CD4-positive, CD25-positive, alpha-beta regulatory T cell (primary cell): ENCODE measurements around the gene ETHE1. TPM values are rescaled to one million over a fixed set of nuclear protein-coding genes. Genes with fewer than 3 reads are reported as not detected.

Experiments used
- ATAC-seq, 2 donors: fragments of 150-1000 bp; cut with Tn5 transposase; one replicate each; pipeline ENCODE4 v1.10.0; 2021; ENCODE audit warnings: low read depth in 2 of 2, moderate number of reproducible peaks in 2 of 2, moderate library complexity in 1 of 2
- DNase-seq, 3 donors: peaks; one replicate each; pipeline versions ENCODE4 v3.0.0 to v3.0.0-alpha.2; 2012 to 2022; ENCODE audit warnings: mixed read lengths in 1 of 3
- H3K27ac ChIP-seq: one replicate; pipeline ENCODE4 v1.7.0; 2013; ENCODE audit warnings: mild to moderate bottlenecking, low read length; ENCODE audit not compliant: insufficient read depth, poor library complexity, severe bottlenecking
- H3K27me3 ChIP-seq: one replicate; pipeline ENCODE4 v1.7.0; 2013; ENCODE audit warnings: low read length; ENCODE audit not compliant: control insufficient read depth, insufficient read depth
- H3K36me3 ChIP-seq: one replicate; pipeline ENCODE4 v1.7.0; 2013; ENCODE audit warnings: mild to moderate bottlenecking, low read length, moderate library complexity; ENCODE audit not compliant: control insufficient read depth, insufficient read depth
- H3K4me1 ChIP-seq: 2 replicates; pipeline ENCODE4 v1.7.0; 2013; ENCODE audit warnings: mild to moderate bottlenecking, low read length; ENCODE audit not compliant: insufficient read depth, control insufficient read depth, poor library complexity, severe bottlenecking
- H3K4me3 ChIP-seq: one replicate; pipeline ENCODE4 v1.7.0; 2013; ENCODE audit warnings: low read depth, mild to moderate bottlenecking, low read length, moderate library complexity
- H3K9me3 ChIP-seq, 2 experiments: 1 replicate in 1 of 2; 2 replicates in 1 of 2; pipeline ENCODE4 v1.7.0; 2013; ENCODE audit warnings: low read length in 2 of 2, mild to moderate bottlenecking in 1 of 2, moderate library complexity in 1 of 2; ENCODE audit not compliant: control insufficient read depth in 2 of 2
- H3K27ac Mint-ChIP-seq, 3 donors: one replicate each; pipeline ENCODE4 v1.8.0; 2020 to 2022; ENCODE audit warnings: mild to moderate bottlenecking in 3 of 3, mixed read lengths in 3 of 3, moderate library complexity in 2 of 3
- H3K27me3 Mint-ChIP-seq: one replicate; pipeline ENCODE4 v1.8.0; 2022; ENCODE audit warnings: mild to moderate bottlenecking, mixed read lengths
- H3K36me3 Mint-ChIP-seq: one replicate; pipeline ENCODE4 v1.8.0; 2020; ENCODE audit warnings: mixed read lengths
- H3K4me1 Mint-ChIP-seq, 4 donors: one replicate each; pipeline ENCODE4 v1.8.0; 2020 to 2022; ENCODE audit warnings: mixed read lengths in 4 of 4, mild to moderate bottlenecking in 1 of 4
- H3K4me3 Mint-ChIP-seq, 4 donors: one replicate each; pipeline ENCODE4 v1.8.0; 2020 to 2022; ENCODE audit warnings: mild to moderate bottlenecking in 4 of 4, mixed read lengths in 4 of 4, moderate library complexity in 3 of 4
- H3K9me3 Mint-ChIP-seq, 7 donors: one replicate each; pipeline ENCODE4 v1.8.0; 2020 to 2022; ENCODE audit warnings: mixed read lengths in 7 of 7, mild to moderate bottlenecking in 3 of 7, moderate library complexity in 2 of 7
- polyA plus RNA-seq, 4 donors: library from polyadenylated mRNA; unstranded; fragments of 300-500 nt; fragmentation: Illumina TruSeq; gene quantifications; one replicate each; pipeline ENCODE4 v1.2.3, GENCODE V29; 2021
- total RNA-seq: library from RNA; stranded (reverse); gene quantifications from one replicate; pipeline ENCODE4 v1.2.3, GENCODE V29; 2022

ETHE1 gene
- total and polyA plus RNA-seq, 5 donors from 2014 or later: 22.8 to 73.5 (median 56.3) TPM

DNA sequence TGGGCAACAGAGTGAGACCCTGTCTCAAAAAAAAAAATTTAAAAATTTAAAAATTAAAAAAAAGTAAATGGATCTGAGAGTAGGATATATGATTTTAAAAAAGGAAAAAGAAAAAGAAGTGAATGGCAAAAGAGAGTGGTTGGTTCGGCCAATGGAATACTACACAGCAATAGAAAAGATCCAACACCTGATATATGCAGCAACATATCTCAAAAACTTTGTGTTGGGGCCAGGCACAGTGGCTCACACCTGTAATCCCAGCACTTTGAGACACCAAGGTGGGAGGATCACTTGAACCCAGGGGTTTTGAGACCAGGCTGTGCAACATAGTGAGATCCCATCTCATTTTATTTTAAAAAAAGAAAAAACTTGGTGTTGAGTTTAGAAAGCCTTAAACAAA, 60.2 kb downstream of the ETHE1 start:
- Mint-ChIP-seq H3K27ac (peak overlapping the region in 2 of 3 donors; percentile 69 to 96), H3K4me1 (peaks cover 10 to 86% (median 30%) of the 10 kb centered on the region in 4 donors), H3K9me3 (no peaks in the 10 kb centered on the region), H3K27me3 (no peaks in the 10 kb centered on the region), H3K4me3 (peak overlapping the region in 1 of 4 donors; percentile 48), H3K36me3 (no peaks in the 10 kb centered on the region)
- DNase-seq (no peak), ATAC-seq (no peak)
- H3K36me3 ChIP-seq: no peaks in the 10 kb centered on the region
- H3K27me3 ChIP-seq: no peaks in the 10 kb centered on the region
- H3K4me1 ChIP-seq: peaks cover 53% of the 10 kb centered on the region
- no peak overlapping the region for H3K4me3 ChIP-seq
- no peaks in the 10 kb centered on the region for H3K9me3 ChIP-seq
- no peak overlapping the region for H3K27ac ChIP-seq

GRCh38 chr19:43465468-43466120, 61.4 kb downstream of the ETHE1 start, which contains the start of gene LYPD3:
Gene LYPD3 (minus strand): TSS chr19:43465608. CDS start chr19:43465571, 37 bp downstream.
- no peak for DNase-seq
- no peaks in the 10 kb centered on the region for H3K36me3 ChIP-seq
- peaks cover 9% of the 10 kb centered on the region for H3K36me3 Mint-ChIP-seq
- no peaks in the 10 kb centered on the region for H3K27me3 ChIP-seq
- no peaks in the 10 kb centered on the region for H3K27me3 Mint-ChIP-seq
- H3K4me1 ChIP-seq: peaks cover 48% of the 10 kb centered on the region
- H3K9me3 Mint-ChIP-seq: no peaks in the 10 kb centered on the region
- no peak for ATAC-seq
- peak within 1 kb of the TSS; percentile 92 to 96 (median 95) for H3K4me3 Mint-ChIP-seq
- peak within 1 kb of the TSS; percentile 93 for H3K27ac ChIP-seq
- H3K4me3 ChIP-seq: peak within 1 kb of the TSS; percentile 66
- H3K9me3 ChIP-seq: no peaks in the 10 kb centered on the region
- peaks cover 13 to 82% (median 30%) of the 10 kb centered on the region in 4 donors for H3K4me1 Mint-ChIP-seq
- H3K27ac Mint-ChIP-seq: peak within 1 kb of the TSS in 2 of 3 donors; percentile 99 to 100

DNA sequence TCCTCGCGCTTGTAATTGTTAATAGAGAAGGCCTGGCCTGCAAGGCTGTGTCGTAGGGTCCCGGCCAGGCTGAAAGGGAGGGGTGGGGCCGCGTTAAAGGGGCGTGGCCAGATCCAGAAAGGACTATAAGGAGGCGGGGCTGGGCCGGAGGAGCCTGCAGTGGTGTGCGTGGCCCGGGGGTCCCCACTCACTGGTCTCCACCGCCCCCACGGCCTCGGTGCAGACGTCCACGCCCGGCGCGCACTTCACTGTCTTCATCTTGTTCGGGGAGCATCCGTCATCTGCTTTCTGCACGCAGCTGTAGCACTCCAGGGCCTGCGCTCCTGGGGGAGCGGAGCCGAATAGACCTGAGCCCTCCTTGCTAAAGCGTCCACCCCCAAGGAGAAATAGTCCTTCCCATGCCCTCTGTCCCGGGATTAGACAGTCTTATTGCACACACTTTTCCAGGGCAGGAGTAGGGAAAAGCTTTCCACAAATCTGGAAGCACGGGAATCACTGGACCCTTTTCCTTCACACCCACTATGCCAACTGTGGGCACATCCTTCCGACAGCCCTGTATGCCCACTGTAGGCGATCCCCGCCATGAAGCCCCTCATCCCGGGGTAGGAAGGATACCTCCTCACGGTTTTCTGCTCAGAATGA, 62.7 kb downstream of the ETHE1 start:
- Histone ChIP-seq H3K4me3 (peak overlapping the region; percentile 66), H3K27me3 (no peaks in the 10 kb centered on the region), H3K4me1 (peaks cover 35% of the 10 kb centered on the region), H3K9me3 (no peaks in the 10 kb centered on the region), H3K36me3 (no peaks in the 10 kb centered on the region), H3K27ac (peak overlapping the region; percentile 93)
- DNase-seq (no peak), ATAC-seq (no peak)
- Mint-ChIP-seq H3K27ac (peak overlapping the region; percentile 95 to 100 (median 99)), H3K36me3 (peaks cover 10% of the 10 kb centered on the region), H3K4me3 (peak overlapping the region; percentile 92 to 96 (median 95)), H3K4me1 (peaks cover 15 to 70% (median 27%) of the 10 kb centered on the region in 4 donors), H3K9me3 (no peaks in the 10 kb centered on the region), H3K27me3 (peaks cover 4% of the 10 kb centered on the region)

GRCh38 chr19:43463381-43464133, 63.4 kb downstream of the ETHE1 start:
- Mint-ChIP-seq H3K36me3 (peaks cover 10% of the 10 kb centered on the region), H3K27ac (peak overlapping the region; percentile 95 to 100 (median 99)), H3K9me3 (no peaks in the 10 kb centered on the region), H3K4me3 (peak overlapping the region; percentile 92 to 96 (median 95)), H3K27me3 (peaks cover 4% of the 10 kb centered on the region), H3K4me1 (peaks cover 14 to 63% (median 22%) of the 10 kb centered on the region in 4 donors)
- Histone ChIP-seq H3K9me3 (no peaks in the 10 kb centered on the region), H3K27ac (peak overlapping the region; percentile 93), H3K4me1 (peaks cover 28% of the 10 kb centered on the region), H3K27me3 (no peaks in the 10 kb centered on the region), H3K4me3 (peak overlapping the region; percentile 65), H3K36me3 (no peaks in the 10 kb centered on the region)
- peak; percentile 85 to 87 for ATAC-seq
- peak; percentile 98 to 99 (median 99) for DNase-seq

DNA sequence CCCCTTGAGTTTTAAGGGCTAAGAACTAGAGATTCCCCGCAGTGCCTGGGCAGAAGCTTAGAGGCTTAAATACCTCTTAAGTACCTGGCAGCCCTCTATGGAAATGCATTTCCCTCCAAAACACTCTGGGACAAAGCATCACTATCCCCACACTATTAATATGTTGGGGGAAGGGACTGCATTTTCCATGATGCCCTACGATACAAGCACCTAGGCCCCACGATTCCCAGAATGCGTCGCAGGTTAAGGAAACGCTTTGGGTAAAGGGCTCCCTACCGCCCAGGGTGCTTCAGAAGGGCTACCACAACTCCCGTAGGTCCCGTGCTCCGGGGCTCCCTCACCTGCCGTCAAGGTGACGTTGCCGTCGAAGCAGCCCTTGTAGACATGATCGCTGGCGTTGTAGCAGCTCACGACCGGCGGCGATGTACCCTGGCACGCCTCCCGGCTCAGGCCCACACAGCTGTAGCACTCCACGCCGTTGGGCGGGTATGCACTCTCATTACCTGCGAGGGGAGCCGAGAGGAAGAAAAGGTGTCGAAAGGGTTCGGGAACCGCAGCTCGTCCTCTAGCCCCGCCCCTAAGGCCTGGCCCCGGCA, 64.1 kb downstream of the ETHE1 start:
- Histone ChIP-seq H3K9me3 (no peaks in the 10 kb centered on the region), H3K27me3 (no peaks in the 10 kb centered on the region), H3K27ac (peak overlapping the region; percentile 93), H3K4me3 (peak overlapping the region; percentile 65), H3K36me3 (no peaks in the 10 kb centered on the region), H3K4me1 (peaks cover 21% of the 10 kb centered on the region)
- Mint-ChIP-seq H3K27me3 (peaks cover 4% of the 10 kb centered on the region), H3K9me3 (no peaks in the 10 kb centered on the region), H3K4me3 (peak overlapping the region; percentile 92 to 96 (median 95)), H3K27ac (peak overlapping the region; percentile 52 to 100 (median 99)), H3K4me1 (peaks cover 7 to 57% (median 16%) of the 10 kb centered on the region in 4 donors), H3K36me3 (peaks cover 10% of the 10 kb centered on the region)
- ATAC-seq: no peak
- no peak for DNase-seq

DNA sequence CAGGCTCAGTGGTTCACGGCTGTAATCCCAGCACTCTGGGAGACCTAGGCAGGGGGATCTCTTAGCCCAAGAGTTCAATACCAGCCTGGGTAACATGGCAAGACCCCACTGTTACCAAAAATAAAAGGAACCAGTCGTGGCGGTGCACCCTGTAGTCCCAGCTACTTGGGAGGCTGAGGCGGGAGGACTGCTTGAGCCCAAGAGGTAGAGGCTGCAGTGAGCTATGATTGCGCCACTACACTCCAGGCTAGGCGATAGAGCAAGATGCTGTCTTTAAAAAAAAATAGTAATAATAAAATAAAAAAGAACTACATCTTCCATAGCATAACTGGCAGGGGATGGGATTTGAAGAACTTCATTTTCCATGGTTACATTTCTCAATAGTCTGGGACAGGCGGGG, 64.6 kb downstream of the ETHE1 start:
- H3K27ac Mint-ChIP-seq: peak overlapping the region in 2 of 3 donors; percentile 83 to 99
- peaks cover 4% of the 10 kb centered on the region for H3K27me3 Mint-ChIP-seq
- peaks cover 5 to 52% (median 14%) of the 10 kb centered on the region in 4 donors for H3K4me1 Mint-ChIP-seq
- no peaks in the 10 kb centered on the region for H3K9me3 Mint-ChIP-seq
- H3K4me3 Mint-ChIP-seq: peak overlapping the region in 3 of 4 donors; percentile 92 to 95 (median 95)
- peaks cover 16% of the 10 kb centered on the region for H3K4me1 ChIP-seq
- no peak for DNase-seq
- no peaks in the 10 kb centered on the region for H3K9me3 ChIP-seq
- H3K27me3 ChIP-seq: no peaks in the 10 kb centered on the region
- peak overlapping the region; percentile 65 for H3K4me3 ChIP-seq
- no peak overlapping the region for H3K27ac ChIP-seq
- no peak for ATAC-seq
- no peaks in the 10 kb centered on the region for H3K36me3 ChIP-seq
- H3K36me3 Mint-ChIP-seq: peaks cover 10% of the 10 kb centered on the region

- Histone ChIP-seq H3K4me3 (no peak overlapping the region), H3K9me3 (no peaks in the 10 kb centered on the region), H3K4me1 (peaks cover 16% of the 10 kb centered on the region), H3K27ac (no peak overlapping the region), H3K36me3 (no peaks in the 10 kb centered on the region), H3K27me3 (no peaks in the 10 kb centered on the region)
- peak overlapping the region in 2 of 4 donors; percentile 50 to 69 for H3K4me3 Mint-ChIP-seq
- H3K9me3 Mint-ChIP-seq: no peaks in the 10 kb centered on the region
- no peak for DNase-seq
- H3K36me3 Mint-ChIP-seq: peaks cover 10% of the 10 kb centered on the region
- H3K27me3 Mint-ChIP-seq: peaks cover 4% of the 10 kb centered on the region
- no peak for ATAC-seq
- peaks cover 5 to 48% (median 11%) of the 10 kb centered on the region in 4 donors for H3K4me1 Mint-ChIP-seq
- H3K27ac Mint-ChIP-seq: peak overlapping the region in 1 of 3 donors; percentile 99
Measured at GRCh38 chr19:43461303-43461702, 65.7 kb downstream of the ETHE1 start.
